Peyer's patch (tissue), 4 donors: ENCODE measurements around the gene MT2A.

Experiments
- POLR2A ChIP-seq, 2 donors: fragments of 450-650 bp; IDR thresholded peaks; one replicate each; pipeline ENCODE4 v1.5.1; 2017; ENCODE audit warnings: antibody characterized with exemption in 2 of 2, mild to moderate bottlenecking in 2 of 2, moderate library complexity in 2 of 2
- TF ChIP-seq, protein P1 (sequence below), 6 experiments: fragments of 450-650 bp in 4 of 6; fragments of 200-600 bp in 2 of 6; sonication (generic) in 1 of 6; IDR thresholded peaks; one replicate each; pipeline ENCODE4 v1.5.1; 2017 to 2019; ENCODE audit warnings: antibody characterized with exemption in 6 of 6, mild to moderate bottlenecking in 3 of 6, moderate library complexity in 1 of 6

DNA sequence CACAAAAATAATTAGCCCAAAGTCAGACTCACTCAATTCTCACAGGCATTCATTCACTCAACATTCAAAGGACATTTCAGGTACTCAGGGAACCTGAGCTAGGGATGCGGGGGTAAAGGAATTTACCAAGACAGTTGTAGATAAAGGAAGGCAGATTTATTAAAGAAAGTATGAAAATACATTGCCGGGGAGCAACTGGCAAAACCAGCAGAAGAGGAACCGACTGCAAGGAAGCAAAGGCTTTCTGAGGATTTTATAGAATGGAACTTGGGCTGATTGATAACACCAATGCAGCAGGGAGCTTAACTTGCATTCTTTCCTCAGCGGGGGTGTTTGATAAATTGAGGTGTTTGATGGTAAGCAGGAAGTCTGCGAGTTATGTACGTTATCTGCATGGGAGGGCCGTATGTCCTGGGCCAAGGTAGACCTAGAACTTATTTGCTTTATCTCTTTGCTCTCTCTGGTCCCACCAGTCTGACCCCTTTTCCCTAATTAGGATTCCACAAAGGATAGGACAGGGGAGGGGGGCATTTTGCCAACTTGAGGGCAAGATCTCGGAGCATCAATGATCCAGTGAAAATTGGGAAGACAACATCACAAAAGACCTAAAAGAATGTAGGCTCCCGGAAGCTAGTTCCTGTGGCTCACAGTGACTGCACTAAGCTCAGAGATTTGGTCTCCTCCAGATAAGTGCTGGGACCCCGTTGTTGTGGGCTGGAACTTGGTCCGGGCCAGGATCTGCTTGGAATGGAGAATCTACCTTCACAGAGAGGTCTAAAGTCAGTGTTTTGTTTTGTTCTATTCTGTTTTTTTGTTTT is 24.8 kb upstream of the MT2A start:
- TF ChIP-seq, protein P1, sequence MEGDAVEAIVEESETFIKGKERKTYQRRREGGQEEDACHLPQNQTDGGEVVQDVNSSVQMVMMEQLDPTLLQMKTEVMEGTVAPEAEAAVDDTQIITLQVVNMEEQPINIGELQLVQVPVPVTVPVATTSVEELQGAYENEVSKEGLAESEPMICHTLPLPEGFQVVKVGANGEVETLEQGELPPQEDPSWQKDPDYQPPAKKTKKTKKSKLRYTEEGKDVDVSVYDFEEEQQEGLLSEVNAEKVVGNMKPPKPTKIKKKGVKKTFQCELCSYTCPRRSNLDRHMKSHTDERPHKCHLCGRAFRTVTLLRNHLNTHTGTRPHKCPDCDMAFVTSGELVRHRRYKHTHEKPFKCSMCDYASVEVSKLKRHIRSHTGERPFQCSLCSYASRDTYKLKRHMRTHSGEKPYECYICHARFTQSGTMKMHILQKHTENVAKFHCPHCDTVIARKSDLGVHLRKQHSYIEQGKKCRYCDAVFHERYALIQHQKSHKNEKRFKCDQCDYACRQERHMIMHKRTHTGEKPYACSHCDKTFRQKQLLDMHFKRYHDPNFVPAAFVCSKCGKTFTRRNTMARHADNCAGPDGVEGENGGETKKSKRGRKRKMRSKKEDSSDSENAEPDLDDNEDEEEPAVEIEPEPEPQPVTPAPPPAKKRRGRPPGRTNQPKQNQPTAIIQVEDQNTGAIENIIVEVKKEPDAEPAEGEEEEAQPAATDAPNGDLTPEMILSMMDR (IDR thresholded peaks at IDR 0.05) = no peak
- TF ChIP-seq POLR2A (IDR thresholded peaks at IDR 0.05) = no peak
